ENCODE data around the gene USP10. TPM values are rescaled to one million over a fixed set of nuclear protein-coding genes. Genes with fewer than 3 reads are reported as not detected.
A peak's percentile ranks its signal among the peaks of the same experiment; 100 is the strongest.

USP10 gene
- total and polyA plus RNA-seq, 4 donors: 28.2 to 46.1 (median 42.0) TPM

GRCh38 chr16:84759906-84760305 is 60.1 kb downstream of the USP10 start:
- H3K36me3 ChIP-seq (ENCODE audit: control insufficient read depth in 4 of 4, insufficient read depth in 3 of 4, low read depth in 1 of 4, low read length in 3 of 4): peaks cover 4 to 24% (median 15%) of the 10 kb centered on the region in 4 donors
- DNase-seq (ENCODE audit: low spot score): no peak
- TF ChIP-seq NR2F2 (IDR thresholded peaks at IDR 0.05): no peak
- no peak for TF ChIP-seq YY1 (IDR thresholded peaks at IDR 0.05)
- no peak overlapping the region for H3K4me3 ChIP-seq (ENCODE audit: low read depth in 1 of 3, low read length in 3 of 3)
- H3K27me3 ChIP-seq (ENCODE audit: control insufficient read depth in 4 of 4, insufficient read depth in 4 of 4, low read length in 3 of 4): no peaks in the 10 kb centered on the region
- peaks cover 0 to 22% (median 10%) of the 10 kb centered on the region in 4 donors for H3K4me1 ChIP-seq (ENCODE audit: control insufficient read depth in 4 of 4, insufficient read depth in 4 of 4, low read length in 3 of 4)
- no peaks in the 10 kb centered on the region for H3K9me3 ChIP-seq (ENCODE audit: control insufficient read depth in 4 of 4, low read length in 3 of 4)
- no peak overlapping the region for H3K9ac ChIP-seq (ENCODE audit: low read depth in 1 of 2, low read length in 2 of 2)
- H3K27ac ChIP-seq (ENCODE audit: low read depth in 1 of 2, low read length in 2 of 2): no peak overlapping the region
- WGBS: 98% methylated on average over 3 of the region's 3 CpGs

- Histone ChIP-seq H3K36me3 (ENCODE audit: control insufficient read depth in 4 of 4, insufficient read depth in 3 of 4, low read depth in 1 of 4, low read length in 3 of 4) (peaks cover 6 to 35% (median 28%) of the 10 kb centered on the region in 4 donors), H3K4me3 (ENCODE audit: low read depth in 1 of 3, low read length in 3 of 3) (no peak overlapping the region), H3K27ac (ENCODE audit: low read depth in 1 of 2, low read length in 2 of 2) (peak overlapping the region; percentile 15 to 58), H3K9me3 (ENCODE audit: control insufficient read depth in 4 of 4, low read length in 3 of 4) (no peaks in the 10 kb centered on the region), H3K4me1 (ENCODE audit: control insufficient read depth in 4 of 4, insufficient read depth in 4 of 4, low read length in 3 of 4) (peaks cover 0 to 16% (median 7%) of the 10 kb centered on the region in 4 donors), H3K27me3 (ENCODE audit: control insufficient read depth in 4 of 4, insufficient read depth in 4 of 4, low read length in 3 of 4) (no peaks in the 10 kb centered on the region), H3K9ac (ENCODE audit: low read depth in 1 of 2, low read length in 2 of 2) (no peak overlapping the region)
- no peak for DNase-seq (ENCODE audit: low spot score)
- WGBS: 83% methylated on average over 17 of the region's 17 CpGs
- TF ChIP-seq HNF4A (conservative IDR thresholded peaks at IDR 0.05) (peak; percentile 31 to 56), RXRA (IDR thresholded peaks at IDR 0.05) (peak in 1 of 2 donors; percentile 49), REST (IDR thresholded peaks at IDR 0.05) (no peak)
Measured at GRCh38 chr16:84761448-84762368, 61.9 kb downstream of the USP10 start.

- TF ChIP-seq MAX (IDR thresholded peaks at IDR 0.05) (no peak), ZBTB33 (IDR thresholded peaks at IDR 0.05) (no peak), NR2F2 (IDR thresholded peaks at IDR 0.05) (no peak)
- DNase-seq (ENCODE audit: low spot score): no peak
- no peak overlapping the region for H3K27ac ChIP-seq (ENCODE audit: low read depth in 1 of 2, low read length in 2 of 2)
- 95% methylated on average over 8 of the region's 8 CpGs for WGBS
- no peak overlapping the region for H3K9ac ChIP-seq (ENCODE audit: low read depth in 1 of 2, low read length in 2 of 2)
- peaks cover 0 to 13% (median 7%) of the 10 kb centered on the region in 4 donors for H3K4me1 ChIP-seq (ENCODE audit: control insufficient read depth in 4 of 4, insufficient read depth in 4 of 4, low read length in 3 of 4)
- no peak overlapping the region for H3K4me3 ChIP-seq (ENCODE audit: low read depth in 1 of 3, low read length in 3 of 3)
- no peaks in the 10 kb centered on the region for H3K9me3 ChIP-seq (ENCODE audit: control insufficient read depth in 4 of 4, low read length in 3 of 4)
- H3K27me3 ChIP-seq (ENCODE audit: control insufficient read depth in 4 of 4, insufficient read depth in 4 of 4, low read length in 3 of 4): no peaks in the 10 kb centered on the region
- H3K36me3 ChIP-seq (ENCODE audit: control insufficient read depth in 4 of 4, insufficient read depth in 3 of 4, low read depth in 1 of 4, low read length in 3 of 4): peaks cover 6 to 39% (median 32%) of the 10 kb centered on the region in 4 donors
Measured at GRCh38 chr16:84763164-84763563, 63.4 kb downstream of the USP10 start.

Data from liver (tissue), 9 donors.